ENCODE data around the gene TMPO. TPM values are rescaled to one million over a fixed set of nuclear protein-coding genes. Genes with fewer than 3 reads are reported as not detected.
A peak's percentile ranks its signal among the peaks of the same experiment; 100 is the strongest.
"Not testable (repeated sequence)": the region's sequence is repeated elsewhere in the genome, so short reads cannot be mapped to it uniquely, and the experiment has no call there.

The TMPO gene
- 263 and 285 TPM in 2 replicates for total RNA-seq (2014; rRNA removed; shearing (Covaris generic))

GRCh38 chr12:98515287-98516110, at the start of gene TMPO:
TMPO (plus strand) TSS chr12:98515590; CDS start chr12:98515868, 278 bp downstream.
- H3K9me3 ChIP-seq (replicated peaks) = no peaks in the 10 kb centered on the region
- H3K27me3 ChIP-seq = no peaks in the 10 kb centered on the region
- H3K4me1 ChIP-seq = peaks cover 9% of the 10 kb centered on the region; the same call in 1 of the 2 replicates
- H3K27ac ChIP-seq = peak within 1 kb of the TSS; percentile 97
- peaks cover 16% of the 10 kb centered on the region for H3K36me3 ChIP-seq
- peak within 1 kb of the TSS; percentile 91 for H3K4me3 ChIP-seq
- peak; percentile 87 to 94 for DNase-seq

GRCh38 chr12:98465950-98466602, 49.3 kb upstream of the TMPO start:
- Histone ChIP-seq H3K36me3 (no peaks in the 10 kb centered on the region), H3K27me3 (no peaks in the 10 kb centered on the region), H3K4me3 (no peak overlapping the region), H3K4me1 (no peaks in the 10 kb centered on the region), H3K9me3 (replicated peaks) (no peaks in the 10 kb centered on the region), H3K27ac (no peak overlapping the region)
- DNase-seq = no peak

GRCh38 chr12:98466640-98467400, 48.6 kb upstream of the TMPO start:
- no peaks in the 10 kb centered on the region for H3K9me3 ChIP-seq (replicated peaks)
- no peaks in the 10 kb centered on the region for H3K27me3 ChIP-seq
- H3K4me1 ChIP-seq = no peaks in the 10 kb centered on the region
- no peaks in the 10 kb centered on the region for H3K36me3 ChIP-seq
- no peak for DNase-seq
- H3K4me3 ChIP-seq = no peak overlapping the region
- H3K27ac ChIP-seq = no peak overlapping the region

- DNase-seq = no peak
- Histone ChIP-seq H3K4me1 (no peaks in the 10 kb centered on the region), H3K9me3 (replicated peaks) (no peaks in the 10 kb centered on the region)
Measured at GRCh38 chr12:98469109-98469508, 46.3 kb upstream of the TMPO start.

GRCh38 chr12:98470469-98471082, 44.8 kb upstream of the TMPO start:
- no peaks in the 10 kb centered on the region for H3K27me3 ChIP-seq
- no peak overlapping the region for H3K27ac ChIP-seq
- H3K36me3 ChIP-seq = no peaks in the 10 kb centered on the region
- no peak for DNase-seq
- peaks cover 2% of the 10 kb centered on the region; the same call in 1 of the 2 replicates for H3K4me1 ChIP-seq
- no peaks in the 10 kb centered on the region for H3K9me3 ChIP-seq (replicated peaks)
- H3K4me3 ChIP-seq = no peak overlapping the region

More at GRCh38 chr12:98469109-98469508, 46.3 kb upstream of the TMPO start:
- Histone ChIP-seq H3K4me3 (no peak overlapping the region), H3K36me3 (no peaks in the 10 kb centered on the region), H3K27ac (no peak overlapping the region), H3K27me3 (no peaks in the 10 kb centered on the region)

- H3K27ac ChIP-seq = no peak overlapping the region
- peaks cover 3% of the 10 kb centered on the region; the same call in 1 of the 2 replicates for H3K4me1 ChIP-seq
- H3K9me3 ChIP-seq (replicated peaks) = no peaks in the 10 kb centered on the region
- DNase-seq = no peak
- H3K4me3 ChIP-seq = no peak overlapping the region
- no peaks in the 10 kb centered on the region for H3K27me3 ChIP-seq
- no peaks in the 10 kb centered on the region for H3K36me3 ChIP-seq
Measured at GRCh38 chr12:98471085-98471484, 44.3 kb upstream of the TMPO start.

- no peak for DNase-seq
- H3K4me3 ChIP-seq = no peak overlapping the region
- peaks cover 3% of the 10 kb centered on the region; the same call in 1 of the 2 replicates for H3K4me1 ChIP-seq
- no peak overlapping the region for H3K27ac ChIP-seq
- no peaks in the 10 kb centered on the region for H3K36me3 ChIP-seq
- H3K27me3 ChIP-seq = no peaks in the 10 kb centered on the region
- H3K9me3 ChIP-seq (replicated peaks) = no peaks in the 10 kb centered on the region
Measured at GRCh38 chr12:98475565-98475908, 39.9 kb upstream of the TMPO start.

- no peaks in the 10 kb centered on the region for H3K36me3 ChIP-seq
- no peaks in the 10 kb centered on the region for H3K27me3 ChIP-seq
- H3K27ac ChIP-seq = no peak overlapping the region
- H3K4me1 ChIP-seq = peaks cover 3% of the 10 kb centered on the region; the same call in 1 of the 2 replicates
- H3K9me3 ChIP-seq (replicated peaks) = no peaks in the 10 kb centered on the region
- no peak overlapping the region for H3K4me3 ChIP-seq
- no peak for DNase-seq
Measured at GRCh38 chr12:98478606-98479005, 36.8 kb upstream of the TMPO start.

- no peak overlapping the region for H3K4me3 ChIP-seq
- no peak for DNase-seq
- no peaks in the 10 kb centered on the region for H3K27me3 ChIP-seq
- no peak overlapping the region for H3K27ac ChIP-seq
- no peaks in the 10 kb centered on the region for H3K9me3 ChIP-seq (replicated peaks)
- H3K4me1 ChIP-seq = no peaks in the 10 kb centered on the region
- no peaks in the 10 kb centered on the region for H3K36me3 ChIP-seq
Measured at GRCh38 chr12:98483621-98484503, 31.5 kb upstream of the TMPO start.

- H3K27ac ChIP-seq = no peak overlapping the region
- peaks cover 10% of the 10 kb centered on the region for H3K4me1 ChIP-seq
- H3K9me3 ChIP-seq (replicated peaks) = no peaks in the 10 kb centered on the region
- no peak overlapping the region for H3K4me3 ChIP-seq
- no peaks in the 10 kb centered on the region for H3K27me3 ChIP-seq
- no peak for DNase-seq
- H3K36me3 ChIP-seq = no peaks in the 10 kb centered on the region
Measured at GRCh38 chr12:98485792-98486340, 29.5 kb upstream of the TMPO start.

GRCh38 chr12:98488416-98488815, 27.0 kb upstream of the TMPO start:
- DNase-seq = not testable (repeated sequence)

GRCh38 chr12:98489176-98489575, 26.2 kb upstream of the TMPO start:
- no peak for DNase-seq
- no peak overlapping the region for H3K27ac ChIP-seq

More at GRCh38 chr12:98488416-98488815, 27.0 kb upstream of the TMPO start:
- not testable (repeated sequence) for H3K27ac ChIP-seq; H3K9me3 ChIP-seq (replicated peaks); H3K27me3 ChIP-seq; H3K4me3 ChIP-seq; H3K36me3 ChIP-seq
- peaks cover 16% of the 10 kb centered on the region for H3K4me1 ChIP-seq

More at GRCh38 chr12:98489176-98489575, 26.2 kb upstream of the TMPO start:
- H3K27me3 ChIP-seq = no peaks in the 10 kb centered on the region
- H3K9me3 ChIP-seq (replicated peaks) = no peaks in the 10 kb centered on the region
- peaks cover 16% of the 10 kb centered on the region for H3K4me1 ChIP-seq
- no peaks in the 10 kb centered on the region for H3K36me3 ChIP-seq
- no peak overlapping the region for H3K4me3 ChIP-seq
